Fibroblast of lung (primary cell): ENCODE results near the gene WAPL. TPM values are rescaled to one million over a fixed set of nuclear protein-coding genes. Genes with fewer than 3 reads are reported as not detected.

Experiments used
- DNase-seq, 2 donors: peaks; one replicate each; pipeline versions ENCODE4 v3.0.0 to v3.0.0-alpha.2; 2010; ENCODE audit warnings: low read depth in 2 of 2
- H2AFZ ChIP-seq: 2 replicates; pipeline ENCODE4 v1.5.1; 2012; ENCODE audit warnings: low read length, control low read depth, inconsistent platforms
- H3K27ac ChIP-seq: 2 replicates; pipeline ENCODE4 v1.5.1; 2011; ENCODE audit warnings: low read length, control low read depth; ENCODE audit not compliant: insufficient read depth
- H3K27me3 ChIP-seq: 2 replicates; pipeline ENCODE4 v1.5.1; 2011; ENCODE audit warnings: mild to moderate bottlenecking, low read length; ENCODE audit not compliant: control insufficient read depth, insufficient read depth
- H3K36me3 ChIP-seq: 2 replicates; pipeline ENCODE4 v1.5.1; 2011; ENCODE audit warnings: low read length; ENCODE audit not compliant: control insufficient read depth, insufficient read depth
- H3K4me1 ChIP-seq: 2 replicates; pipeline ENCODE4 v1.5.1; 2011; ENCODE audit warnings: low read length; ENCODE audit not compliant: control insufficient read depth, insufficient read depth; ENCODE audit errors: extremely low read depth
- H3K4me2 ChIP-seq: 2 replicates; pipeline ENCODE4 v1.5.1; 2011; ENCODE audit warnings: low read length, control low read depth; ENCODE audit not compliant: insufficient read depth; ENCODE audit errors: extremely low read depth
- H3K4me3 ChIP-seq, 4 experiments: fragments of 200-600 bp in 1 of 4; sonication (generic) in 1 of 4; replicated peaks in 1 of 4; 2 replicates each; pipeline ENCODE4 v1.5.1; 2011 to 2016; ENCODE audit warnings: low read length in 4 of 4, low read depth in 3 of 4, mild to moderate bottlenecking in 3 of 4, control low read depth in 2 of 4, inconsistent platforms in 1 of 4, mixed read lengths in 1 of 4; ENCODE audit not compliant: insufficient read depth in 1 of 4; ENCODE audit errors: control extremely low read depth in 1 of 4
- H3K79me2 ChIP-seq: 2 replicates; pipeline ENCODE4 v1.5.1; 2012; ENCODE audit warnings: mild to moderate bottlenecking, low read length, inconsistent platforms; ENCODE audit not compliant: control insufficient read depth, insufficient read depth
- H3K9ac ChIP-seq: 2 replicates; pipeline ENCODE4 v1.5.1; 2011; ENCODE audit warnings: mild to moderate bottlenecking, low read length, control low read depth; ENCODE audit not compliant: insufficient read depth
- H3K9me3 ChIP-seq: 2 replicates; pipeline ENCODE4 v1.5.1; 2012; ENCODE audit warnings: low read depth, low read length; ENCODE audit not compliant: control insufficient read depth, insufficient read depth
- H4K20me1 ChIP-seq: 2 replicates; pipeline ENCODE4 v1.5.1; 2011; ENCODE audit warnings: low read length; ENCODE audit not compliant: control insufficient read depth, insufficient read depth; ENCODE audit errors: extremely low read depth
- CTCF ChIP-seq, 2 donors: IDR thresholded peaks in 1 of 2; conservative IDR thresholded peaks in 1 of 2; 1 replicate in 1 of 2; 2 replicates in 1 of 2; pipeline ENCODE4 v1.5.1; 2011 to 2012; ENCODE audit warnings: low read length in 2 of 2, control low read depth in 1 of 2, inconsistent platforms in 1 of 2, low read depth in 1 of 2, mild to moderate bottlenecking in 1 of 2
- EZH2 ChIP-seq: IDR thresholded peaks from 2 replicates; pipeline ENCODE4 v1.5.1; 2012; ENCODE audit warnings: low read length, control low read depth, mild to moderate bottlenecking; ENCODE audit errors: missing control alignments
- polyA plus RNA-seq, 2 donors: library from polyadenylated mRNA; depleted of rRNA in 1 of 2; stranded (reverse) in 1 of 2; unstranded in 1 of 2; fragments of >200 nt; gene quantifications; 2 replicates each; pipeline ENCODE4 v1.2.1, GENCODE V29; 2011 to 2012; ENCODE audit warnings: missing spikeins in 1 of 2
- total RNA-seq: library from RNA; depleted of rRNA; stranded (reverse); fragments of >200 nt; gene quantifications from 2 replicates; pipeline ENCODE4 v1.2.1, GENCODE V29; 2014

WAPL gene
- total and polyA plus RNA-seq, 2 donors (not counting 1 experiment from before 2014, with no cell fraction given), result 24.6 to 50.4 TPM

GRCh38 chr10:86506062-86506461 lies 15.5 kb downstream of the WAPL start:
- Histone ChIP-seq H3K9me3 (no peaks in the 10 kb centered on the region), H3K4me1 (no peaks in the 10 kb centered on the region), H3K4me3 (no peak overlapping the region), H3K27me3 (no peaks in the 10 kb centered on the region), H3K9ac (no peak overlapping the region), H3K27ac (no peak overlapping the region), H3K36me3 (peaks cover 2% of the 10 kb centered on the region), H3K79me2 (peaks cover 74% of the 10 kb centered on the region), H4K20me1 (no peaks in the 10 kb centered on the region), H2AFZ (no peak overlapping the region), H3K4me2 (no peak overlapping the region)
- no peak for DNase-seq
- TF ChIP-seq CTCF (conservative IDR thresholded peaks at IDR 0.05 in 1 of 2, IDR thresholded peaks at IDR 0.05 in 1 of 2; ENCODE audit: low read depth in 1 of 2, low read length in 2 of 2), result no peak
- TF ChIP-seq EZH2, result no peak

- Histone ChIP-seq H3K27ac (no peak overlapping the region), H3K4me1 (no peaks in the 10 kb centered on the region), H3K4me3 (no peak overlapping the region), H2AFZ (no peak overlapping the region), H3K36me3 (peaks cover 9% of the 10 kb centered on the region), H3K9me3 (no peaks in the 10 kb centered on the region), H3K79me2 (peaks cover 72% of the 10 kb centered on the region), H3K4me2 (no peak overlapping the region), H3K27me3 (no peaks in the 10 kb centered on the region), H4K20me1 (no peaks in the 10 kb centered on the region), H3K9ac (no peak overlapping the region)
- no peak for DNase-seq
- TF ChIP-seq EZH2 (no peak), CTCF (conservative IDR thresholded peaks at IDR 0.05 in 1 of 2, IDR thresholded peaks at IDR 0.05 in 1 of 2; ENCODE audit: low read depth in 1 of 2, low read length in 2 of 2) (no peak)
Measured at GRCh38 chr10:86504510-86504909, 17.1 kb downstream of the WAPL start.

- Histone ChIP-seq H3K4me3 (no peak overlapping the region), H2AFZ (no peak overlapping the region), H3K36me3 (peaks cover 9% of the 10 kb centered on the region), H4K20me1 (no peaks in the 10 kb centered on the region), H3K4me2 (no peak overlapping the region), H3K27ac (no peak overlapping the region), H3K4me1 (no peaks in the 10 kb centered on the region), H3K9ac (no peak overlapping the region), H3K79me2 (peaks cover 66% of the 10 kb centered on the region), H3K27me3 (no peaks in the 10 kb centered on the region), H3K9me3 (no peaks in the 10 kb centered on the region)
- peak in 1 of 2 donors; percentile 48 for DNase-seq
- TF ChIP-seq EZH2 (no peak), CTCF (conservative IDR thresholded peaks at IDR 0.05 in 1 of 2, IDR thresholded peaks at IDR 0.05 in 1 of 2; ENCODE audit: low read depth in 1 of 2, low read length in 2 of 2) (no peak)
Measured at GRCh38 chr10:86500846-86501245, 20.7 kb downstream of the WAPL start.
